Fibroblast of skin of left biceps (primary cell): ENCODE measurements around the gene HOXB1.
A peak's percentile ranks its signal among the peaks of the same experiment; 100 is the strongest.
"Not testable (repeated sequence)": the region's sequence is repeated elsewhere in the genome, so short reads cannot be mapped to it uniquely, and the experiment has no call there.

Experiments
- DNase-seq, 2 experiments: peaks; one replicate each; pipeline ENCODE4 v3.0.0-alpha.2; 2013; ENCODE audit warnings: low read depth in 2 of 2

The HOXB1 gene

GRCh38 chr17:48494335-48494734 is 36.5 kb downstream of the HOXB1 start:
- DNase-seq, result peak in 1 of 2 experiments; percentile 54

GRCh38 chr17:48492401-48493298 is 38.2 kb downstream of the HOXB1 start:
- DNase-seq, result peak in 1 of 2 experiments; percentile 51

- no peak for DNase-seq
These were observed 39.1 kb downstream of the HOXB1 start for GRCh38 chr17:48491527-48492273.

- no peak for DNase-seq
These were observed 40.3 kb downstream of the HOXB1 start for GRCh38 chr17:48490451-48490892.

- DNase-seq, result no peak
These were observed 41.0 kb downstream of the HOXB1 start for GRCh38 chr17:48489781-48490180.

GRCh38 chr17:48488548-48489106 is 42.2 kb downstream of the HOXB1 start:
- no peak for DNase-seq

- no peak for DNase-seq
These were observed 43.6 kb downstream of the HOXB1 start for GRCh38 chr17:48487221-48487620.

GRCh38 chr17:48486557-48486956 is 44.3 kb downstream of the HOXB1 start:
- DNase-seq, result peak; percentile 89

GRCh38 chr17:48484850-48485249 is 46.0 kb downstream of the HOXB1 start:
- DNase-seq, result no peak

GRCh38 chr17:48484256-48484655 is 46.6 kb downstream of the HOXB1 start:
- DNase-seq, result no peak

GRCh38 chr17:48483471-48484131 is 47.2 kb downstream of the HOXB1 start:
- DNase-seq, result peak; percentile 98

GRCh38 chr17:48483004-48483403 is 47.8 kb downstream of the HOXB1 start:
- no peak for DNase-seq

- DNase-seq, result not testable (repeated sequence)
These were observed 48.5 kb downstream of the HOXB1 start for GRCh38 chr17:48482301-48482700.

- no peak for DNase-seq
These were observed 51.8 kb downstream of the HOXB1 start for GRCh38 chr17:48479014-48479402.
